ENCODE measurements around the gene CHCHD10.

CHCHD10 gene

GRCh38 chr22:23767673-23768548 lies at the start of gene CHCHD10:
Gene CHCHD10, minus strand, starts transcription at chr22:23767972. Its CDS starts 98 bp downstream, at chr22:23767874.
- H3K27ac ChIP-seq: peak within 1 kb of the TSS; percentile 77
- TF ChIP-seq CTCF (conservative IDR thresholded peaks at IDR 0.05): peak; percentile 86

GRCh38 chr22:23817146-23817545 lies 49.4 kb upstream of the CHCHD10 start:
- H3K27ac ChIP-seq: no peak overlapping the region
- no peak for TF ChIP-seq CTCF (conservative IDR thresholded peaks at IDR 0.05)

- H3K27ac ChIP-seq: no peak overlapping the region
- TF ChIP-seq CTCF (conservative IDR thresholded peaks at IDR 0.05): no peak
These were observed 48.6 kb upstream of the CHCHD10 start for GRCh38 chr22:23816156-23816976.

GRCh38 chr22:23815541-23816155 lies 47.9 kb upstream of the CHCHD10 start:
- H3K27ac ChIP-seq: no peak overlapping the region
- TF ChIP-seq CTCF (conservative IDR thresholded peaks at IDR 0.05): no peak

- TF ChIP-seq CTCF (conservative IDR thresholded peaks at IDR 0.05): no peak
- H3K27ac ChIP-seq: no peak overlapping the region
These were observed 44.6 kb upstream of the CHCHD10 start for GRCh38 chr22:23812378-23812777.

GRCh38 chr22:23806837-23807236 lies 39.1 kb upstream of the CHCHD10 start:
- no peak overlapping the region for H3K27ac ChIP-seq

More at GRCh38 chr22:23806837-23807236, 39.1 kb upstream of the CHCHD10 start:
- no peak for TF ChIP-seq CTCF (conservative IDR thresholded peaks at IDR 0.05)
